HG03060 (cell line): ENCODE data around the gene CR1L.
A peak's percentile ranks its signal among the peaks of the same experiment; 100 is the strongest.
"Not testable (repeated sequence)": the region's sequence is repeated elsewhere in the genome, so short reads cannot be mapped to it uniquely, and the experiment has no call there.

ENCODE experiments used
- ATAC-seq: cut with Tn5 transposase; IDR thresholded peaks from one replicate; pipeline ENCODE4 v1.9.1; 2021; ENCODE audit warnings: low read depth, moderate number of reproducible peaks; ENCODE audit not compliant: unreplicated experiment

Gene CR1L

DNA sequence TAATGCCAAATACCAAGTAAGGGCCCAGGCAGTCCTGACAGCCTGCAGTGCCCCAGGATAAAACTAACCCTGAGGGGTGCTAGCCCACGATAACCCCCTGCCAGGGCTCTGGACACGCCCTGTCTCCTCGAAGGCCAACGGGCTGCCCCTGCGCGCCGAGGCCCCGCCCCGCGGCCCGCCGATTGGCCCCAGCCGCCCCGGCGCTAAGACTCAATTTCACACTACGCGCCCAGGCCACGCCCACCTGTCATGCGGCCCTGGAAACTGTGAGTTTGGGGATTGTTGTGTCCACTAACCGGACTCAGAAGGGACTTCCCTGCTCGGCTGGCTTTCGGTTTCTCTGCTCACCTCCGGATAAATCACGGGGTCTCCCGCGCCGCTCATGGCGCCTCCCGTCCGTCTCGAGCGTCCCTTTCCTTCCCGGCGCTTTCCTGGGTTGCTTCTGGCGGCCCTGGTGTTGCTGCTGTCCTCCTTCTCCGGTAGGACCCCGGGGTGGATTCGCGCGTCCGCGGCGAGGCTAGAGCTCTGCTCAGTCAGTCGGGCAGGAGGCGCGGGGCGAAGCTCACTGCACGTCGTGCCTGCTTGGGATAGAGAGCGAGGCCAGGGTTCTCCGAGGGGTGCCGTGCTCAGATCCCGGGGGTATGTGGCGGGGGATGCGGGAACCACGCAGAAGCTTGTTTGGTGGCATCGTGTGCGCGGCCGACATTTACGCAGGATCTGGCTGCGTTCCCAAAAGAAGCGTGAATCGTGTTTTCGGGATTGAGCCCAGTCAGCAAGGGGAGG, at the start of gene CR1L:
Gene CR1L, plus strand, starts transcription at position 282 of the 783 bp plus-strand sequence. Its CDS starts 101 bp downstream, at position 383.
- ATAC-seq: no peak

DNA sequence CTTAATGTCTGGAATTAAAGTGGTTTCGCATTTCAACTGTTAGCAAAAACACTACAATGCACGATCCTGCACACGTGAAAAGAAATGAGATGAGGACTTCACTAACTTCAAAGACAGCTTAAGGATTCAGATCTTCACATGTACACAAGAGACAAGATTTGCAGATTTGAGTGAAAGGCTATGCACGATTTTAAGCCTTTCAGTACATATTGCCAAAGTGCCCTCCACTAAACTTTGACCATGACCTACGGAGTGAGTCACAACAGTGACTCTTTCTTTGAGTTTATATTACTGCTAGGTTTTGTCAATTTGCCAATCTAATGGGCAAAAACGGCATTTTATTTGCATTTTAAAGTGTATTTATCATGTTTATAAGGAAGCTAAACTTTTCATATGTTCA, 41.2 kb upstream of the CR1L start:
- no peak for ATAC-seq

GRCh38 chr1:207605444-207606361, 39.2 kb upstream of the CR1L start:
- no peak for ATAC-seq

GRCh38 chr1:207606362-207606755, 38.6 kb upstream of the CR1L start:
- ATAC-seq: no peak

GRCh38 chr1:207612762-207613161, 32.2 kb upstream of the CR1L start:
- ATAC-seq: no peak

GRCh38 chr1:207619871-207620542, 24.9 kb upstream of the CR1L start:
- peak; percentile 92 for ATAC-seq

DNA sequence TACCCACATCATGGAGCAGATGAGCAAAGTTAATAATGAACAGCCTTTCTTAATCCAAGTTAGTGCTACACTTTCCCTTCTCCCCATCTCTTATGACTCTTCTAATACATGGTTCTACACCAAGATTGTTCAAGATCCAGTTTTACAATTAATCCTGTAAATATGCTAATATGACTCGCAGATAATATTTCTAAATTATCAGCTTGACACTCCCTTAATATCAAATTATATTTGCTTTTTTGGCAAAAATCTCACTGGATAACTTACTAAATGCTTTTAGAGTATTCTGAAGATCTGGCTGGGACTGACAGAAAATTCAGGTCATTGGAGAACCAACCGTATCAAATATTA, 24.4 kb upstream of the CR1L start:
- no peak for ATAC-seq

GRCh38 chr1:207625504-207626071, 19.3 kb upstream of the CR1L start:
- not testable (repeated sequence) for ATAC-seq

- no peak for ATAC-seq
Observed at GRCh38 chr1:207626972-207627337, 18.0 kb upstream of the CR1L start.

DNA sequence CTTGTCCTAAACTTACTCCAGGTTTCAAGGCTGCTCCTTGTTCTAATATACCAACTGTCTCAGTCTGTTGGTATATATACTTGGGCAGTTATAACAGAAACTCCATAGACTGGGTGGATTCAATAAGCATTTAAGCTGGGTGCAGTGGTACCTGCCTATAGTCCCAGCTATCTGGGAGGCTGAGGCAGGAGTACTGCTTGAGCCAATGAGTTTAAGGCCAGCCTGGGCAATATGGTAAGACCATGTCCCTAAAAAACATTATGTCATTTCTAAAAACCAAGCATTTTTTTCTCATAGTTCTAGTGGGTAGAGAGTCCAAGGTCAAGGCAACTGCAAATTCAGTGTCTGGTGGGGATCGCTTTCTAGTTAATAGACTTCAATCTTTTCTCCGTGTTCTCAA, 17.4 kb upstream of the CR1L start:
- ATAC-seq: no peak

- no peak for ATAC-seq
Observed at GRCh38 chr1:207628776-207629175, 16.2 kb upstream of the CR1L start.

GRCh38 chr1:207631137-207631536, 13.8 kb upstream of the CR1L start:
- ATAC-seq: no peak

GRCh38 chr1:207633226-207633625, 11.7 kb upstream of the CR1L start:
- ATAC-seq: no peak

- not testable (repeated sequence) for ATAC-seq
Observed at GRCh38 chr1:207633699-207634289, 11.1 kb upstream of the CR1L start.

DNA sequence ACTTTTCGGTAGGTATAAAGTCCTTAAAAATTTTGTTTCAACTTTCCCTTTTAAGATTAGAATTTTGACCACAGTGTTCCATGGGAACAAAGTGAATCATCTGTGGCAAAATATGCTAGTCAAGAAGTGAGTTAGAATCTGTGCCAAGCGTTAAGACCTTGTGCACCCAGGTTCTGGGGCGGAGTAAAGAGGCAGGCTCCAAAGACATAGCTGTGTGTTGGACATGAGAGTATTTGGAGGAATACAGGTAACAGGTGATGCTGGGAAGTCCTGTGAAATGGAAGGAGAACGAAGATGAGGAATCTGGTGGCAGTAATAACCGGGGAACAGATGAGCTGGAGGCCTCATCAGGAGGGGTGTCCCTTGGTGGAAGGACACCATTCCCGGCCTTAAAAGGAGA, 10.6 kb upstream of the CR1L start:
- ATAC-seq: not testable (repeated sequence)

- ATAC-seq: not testable (repeated sequence)
Observed at GRCh38 chr1:207635569-207636186, 9.3 kb upstream of the CR1L start.

DNA sequence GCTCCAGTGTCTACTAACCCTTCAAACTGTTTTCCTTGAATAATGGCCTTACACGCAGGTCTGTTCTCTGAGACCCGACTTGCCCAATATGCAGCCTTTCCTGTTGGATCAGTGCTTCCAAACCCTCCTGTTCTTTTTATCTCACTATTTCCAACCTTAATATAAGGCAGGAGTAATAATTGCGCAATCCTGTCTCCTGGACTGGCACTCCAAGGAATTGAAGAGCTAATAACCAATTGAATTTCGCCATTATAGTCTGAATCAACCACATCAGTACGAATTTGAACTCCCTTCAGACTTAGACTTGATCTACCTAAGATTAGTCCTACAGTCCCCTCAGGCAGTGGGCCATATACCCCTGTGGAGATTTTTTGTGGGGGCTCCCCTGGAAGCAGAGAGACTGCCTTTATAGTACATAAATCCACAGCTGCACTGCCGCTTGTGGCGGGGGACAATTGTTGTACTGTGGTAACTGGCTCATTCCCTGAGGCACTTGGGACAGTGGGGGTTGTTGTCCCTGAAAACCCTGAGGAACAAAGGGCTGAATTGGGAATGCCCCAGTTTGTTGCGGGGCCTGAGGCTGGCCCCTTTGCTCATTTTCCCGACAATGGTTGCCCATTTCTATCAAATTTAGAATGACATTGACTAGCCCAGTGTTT, 6.3 kb upstream of the CR1L start:
- ATAC-seq: not testable (repeated sequence)

GRCh38 chr1:207639362-207639761, 5.6 kb upstream of the CR1L start:
- not testable (repeated sequence) for ATAC-seq

DNA sequence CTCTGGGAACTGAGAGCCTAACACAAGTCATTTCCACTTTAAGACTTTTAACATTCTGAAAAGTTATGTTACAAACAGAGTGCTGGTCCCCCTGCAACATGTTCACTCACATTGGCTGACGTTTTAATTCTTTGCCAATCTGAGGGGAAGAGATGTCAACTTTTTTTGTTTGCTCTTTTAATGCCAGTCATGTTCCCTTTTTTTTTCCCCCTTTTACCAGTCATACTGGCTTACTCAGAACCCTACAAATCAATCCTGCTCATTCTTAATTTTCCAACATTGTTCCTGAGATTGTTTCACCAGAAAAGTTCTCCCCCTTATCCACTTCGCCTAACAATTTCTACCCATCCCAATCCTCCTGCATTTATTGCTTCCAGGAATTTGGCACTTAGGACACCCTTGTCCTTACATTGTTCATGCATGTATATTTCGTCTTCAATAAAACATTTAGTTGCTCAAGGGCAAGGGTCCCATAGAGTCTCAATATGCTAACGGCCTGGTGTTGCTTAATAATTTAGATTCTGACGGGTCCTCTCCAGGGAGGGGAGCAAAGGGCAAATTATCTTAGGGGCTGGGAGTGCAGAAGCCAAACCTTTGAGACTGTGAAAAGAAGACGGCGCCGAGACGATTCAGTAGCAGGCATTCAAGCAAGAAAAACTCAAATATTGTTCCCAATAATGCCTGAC, 624 bp upstream of the CR1L start:
- no peak for ATAC-seq
